Cortex of kidney (tissue), 1 donor: ENCODE measurements around the gene HMG20A.

ENCODE experiments used
- DNase-seq: peaks from one replicate; lab custom pipeline; 2025; lab: John Stamatoyannopoulos, UW

Gene HMG20A

DNA sequence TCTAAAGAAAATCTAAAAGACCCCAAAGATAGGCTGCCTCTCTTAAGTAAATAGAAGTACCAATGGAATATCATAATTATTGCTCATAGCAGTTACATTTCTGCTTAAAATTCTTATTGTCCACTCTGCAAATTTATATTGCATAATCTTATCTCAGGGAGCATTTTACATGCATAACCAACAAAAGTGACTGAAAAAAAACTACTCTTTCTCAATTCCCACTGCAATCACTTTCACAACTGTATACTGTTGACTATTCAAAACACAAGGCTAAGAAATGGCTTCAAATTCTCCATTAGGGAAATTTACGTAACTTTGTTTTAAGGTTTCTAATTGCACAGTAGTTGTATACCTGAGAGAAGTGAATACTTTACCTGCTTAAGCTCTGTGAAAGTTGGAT, 56.3 kb downstream of the HMG20A start:
- DNase-seq: no peak

DNA sequence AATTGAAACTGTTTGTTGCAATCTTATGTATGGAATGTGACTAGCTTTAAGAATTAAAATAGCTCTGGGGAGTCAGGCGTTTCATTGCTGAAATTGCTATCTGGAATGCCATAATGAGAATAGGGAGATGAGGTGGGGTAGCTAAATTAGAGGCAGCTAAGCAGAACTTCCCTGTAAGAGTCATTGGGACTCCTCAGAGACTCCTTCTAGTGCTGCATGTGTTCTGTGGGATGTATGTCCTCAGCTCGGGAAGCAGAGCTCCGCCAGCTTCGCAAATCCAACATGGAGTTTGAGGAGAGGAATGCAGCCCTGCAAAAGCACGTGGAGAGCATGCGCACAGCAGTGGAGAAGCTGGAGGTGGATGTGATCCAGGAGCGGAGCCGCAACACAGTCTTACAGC, 57.4 kb downstream of the HMG20A start:
- DNase-seq: no peak

DNA sequence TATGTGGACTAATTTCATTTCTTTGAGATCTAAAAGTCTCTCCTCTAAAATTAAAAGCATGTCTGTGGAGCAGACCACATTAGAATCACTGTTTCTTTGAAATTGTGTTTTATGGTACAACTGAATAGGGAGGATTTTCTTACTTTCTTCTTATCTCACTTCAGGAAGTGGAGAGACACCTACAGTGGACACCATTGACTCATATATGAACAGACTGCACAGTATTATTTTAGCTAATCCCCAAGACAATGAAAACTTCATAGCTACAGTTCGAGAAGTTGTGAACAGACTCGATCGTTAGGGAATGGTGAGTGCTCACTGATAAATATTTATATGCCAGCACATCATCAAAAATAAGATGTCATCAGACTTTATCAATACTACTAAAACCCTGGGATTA, 58.3 kb downstream of the HMG20A start:
- DNase-seq: no peak

DNA sequence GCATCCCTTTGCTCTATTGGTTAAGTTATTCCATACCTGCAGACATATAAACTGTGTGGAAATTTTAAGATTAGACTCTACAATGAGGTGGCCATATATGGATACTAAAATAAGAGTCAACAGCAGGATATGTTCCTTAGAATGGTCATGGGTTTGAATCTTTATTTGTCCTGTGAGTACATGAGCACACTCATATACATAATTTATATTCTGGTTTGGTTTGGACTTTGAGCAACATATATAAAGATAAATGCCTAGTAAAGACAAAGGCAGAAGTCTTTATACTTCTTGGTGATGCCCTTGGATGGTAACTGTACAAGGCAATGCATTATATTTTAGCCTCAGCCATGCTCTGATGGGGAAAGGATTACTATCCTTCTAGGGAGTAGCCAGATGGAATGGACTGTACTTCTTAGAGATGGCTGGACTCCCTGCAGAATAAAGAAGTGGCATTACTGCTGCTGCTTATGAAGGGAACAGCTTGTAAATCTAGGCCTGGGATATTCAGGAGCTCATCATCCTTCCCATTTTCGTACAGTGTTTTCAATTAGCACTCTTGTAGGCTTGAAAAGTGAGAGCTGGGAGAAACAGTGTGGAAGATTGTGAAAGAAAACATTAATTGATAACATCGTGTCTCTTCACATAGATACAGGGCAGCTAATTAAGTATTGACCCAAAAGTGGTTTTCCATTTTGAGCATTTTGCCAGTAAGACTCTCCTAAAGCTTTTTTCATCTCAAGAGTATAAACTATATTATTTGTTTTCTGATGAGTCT, 60.4 kb downstream of the HMG20A start:
- no peak for DNase-seq

DNA sequence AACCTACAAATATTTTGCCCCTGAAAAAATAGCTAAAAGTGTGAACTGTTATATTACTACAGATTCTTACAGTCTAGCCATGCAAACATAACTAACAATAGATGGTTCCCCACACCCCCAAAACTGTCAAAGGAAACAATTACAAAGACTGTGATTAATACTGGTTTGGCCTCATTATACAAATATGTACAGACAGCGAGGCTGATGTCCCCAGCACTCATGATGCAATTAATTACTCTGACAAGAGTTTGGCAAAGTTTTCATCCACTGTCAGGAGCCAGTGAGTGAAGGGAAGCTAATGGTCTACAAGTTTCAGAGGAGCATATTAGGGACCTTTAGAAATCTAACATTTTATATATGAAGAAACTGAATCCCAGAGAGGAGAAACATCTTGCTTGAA, 61.0 kb downstream of the HMG20A start:
- DNase-seq: no peak

DNA sequence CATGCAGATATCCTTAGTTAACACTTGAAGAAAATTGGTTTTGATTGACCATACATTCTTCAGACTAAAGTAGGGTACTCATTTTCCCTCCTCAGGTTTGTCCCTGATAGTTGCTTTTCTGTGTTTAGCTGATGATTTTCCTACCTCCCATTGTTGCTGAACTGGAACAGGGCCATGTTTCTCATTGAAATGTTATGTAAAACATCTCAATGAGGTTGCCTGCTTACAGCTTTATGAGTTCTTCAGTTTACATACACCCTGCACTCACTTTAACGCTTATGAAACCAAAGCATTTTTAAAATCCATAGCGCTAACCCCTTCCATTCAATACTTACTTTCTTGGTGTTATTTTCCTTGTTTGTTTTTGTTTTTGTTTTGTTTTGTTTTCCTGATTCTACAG, 61.9 kb downstream of the HMG20A start:
- no peak for DNase-seq

DNA sequence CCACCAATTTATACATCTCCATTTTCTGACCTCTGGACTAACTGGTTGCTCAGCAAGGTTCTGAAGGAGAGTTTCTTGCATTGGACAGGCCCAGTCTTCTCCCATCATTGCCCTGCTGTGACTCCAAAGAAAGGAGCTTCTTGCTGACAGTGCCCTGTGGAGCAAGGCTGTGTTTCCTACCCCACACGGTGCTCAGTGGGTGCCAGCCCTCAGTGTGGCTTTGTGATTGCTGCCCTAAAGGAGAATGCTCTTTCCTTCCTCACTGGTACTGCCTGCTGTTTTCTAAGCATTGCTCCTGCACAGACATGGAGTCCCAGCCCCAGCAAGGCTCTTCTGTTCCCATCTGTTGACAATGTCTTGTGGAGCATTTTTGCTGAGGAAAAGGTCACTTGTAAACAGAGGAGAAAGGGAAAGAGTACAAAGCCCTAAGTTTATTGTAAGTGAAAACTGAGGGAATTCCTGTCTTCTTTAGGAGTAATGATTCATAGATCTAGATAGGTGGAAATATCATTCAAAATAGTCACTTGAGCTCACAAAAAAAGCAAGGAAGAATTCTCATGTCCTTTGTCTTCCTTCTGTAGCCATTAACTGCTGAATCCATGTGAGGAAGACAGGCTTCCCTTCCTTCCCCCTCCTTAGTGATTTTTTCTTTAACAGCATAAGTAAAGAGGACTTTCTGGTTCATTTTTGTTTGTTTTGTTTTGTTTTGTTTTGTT, 62.9 kb downstream of the HMG20A start:
- no peak for DNase-seq

DNA sequence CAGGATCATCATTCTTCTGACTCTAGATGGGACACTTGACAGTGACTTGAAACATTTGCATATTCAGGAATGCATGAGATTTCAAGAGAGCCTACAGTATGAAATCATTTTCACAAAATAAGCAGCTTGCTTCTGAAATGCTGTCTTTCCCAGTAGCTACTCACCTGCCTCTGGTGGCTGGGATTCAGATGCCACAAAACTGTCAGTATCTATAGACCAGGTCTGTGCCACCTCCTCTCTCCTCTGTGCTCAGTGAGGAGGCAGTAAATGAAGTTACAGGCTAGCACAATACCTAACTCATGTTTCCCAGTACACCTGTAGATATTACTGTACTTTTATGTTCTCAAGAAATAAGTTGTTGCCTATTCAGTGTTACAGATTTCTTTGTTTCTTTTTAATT, 64.3 kb downstream of the HMG20A start:
- no peak for DNase-seq

DNA sequence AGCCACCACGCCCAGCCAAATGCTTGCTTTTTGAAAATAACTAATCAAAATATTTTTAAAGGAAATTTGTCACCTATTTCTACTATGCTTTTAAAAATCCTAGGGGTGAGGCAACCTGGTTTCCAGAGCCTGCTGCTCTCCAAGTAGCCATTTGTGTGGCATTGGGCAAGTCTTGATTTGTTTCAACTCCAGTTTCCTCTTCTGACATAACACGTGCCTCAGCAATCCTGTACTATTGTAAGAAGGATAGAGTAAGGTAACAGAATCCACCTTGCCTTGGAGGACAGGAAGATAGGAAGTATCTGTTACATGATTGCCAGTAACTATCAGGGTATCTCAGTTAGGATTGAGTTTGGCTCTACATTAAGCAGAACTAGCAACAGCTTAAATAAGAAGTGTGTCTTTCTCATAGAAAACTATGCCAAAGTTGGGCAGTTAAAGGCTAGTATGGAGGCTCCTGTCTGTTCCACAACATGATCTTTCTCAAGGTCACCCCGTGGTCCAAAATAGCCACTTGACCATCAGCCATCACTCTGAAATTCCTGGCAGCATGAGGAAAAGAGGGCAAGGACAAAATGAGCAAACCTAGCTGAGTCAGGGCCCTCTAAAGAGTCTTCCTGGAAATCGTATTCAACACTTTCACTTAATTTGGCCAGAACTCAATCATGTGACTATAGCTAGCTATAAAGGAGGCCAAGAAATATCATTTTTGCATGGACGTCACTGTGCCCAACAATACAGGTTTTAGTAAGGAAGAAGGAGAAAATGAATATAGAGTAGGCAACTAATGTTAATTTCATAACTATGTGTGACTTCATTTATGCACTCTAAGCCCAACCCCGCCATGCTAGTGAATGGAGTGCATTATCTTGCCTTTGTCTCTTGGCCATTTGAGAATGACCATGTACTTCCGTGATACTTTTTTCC, 66.1 kb downstream of the HMG20A start:
- no peak for DNase-seq

DNA sequence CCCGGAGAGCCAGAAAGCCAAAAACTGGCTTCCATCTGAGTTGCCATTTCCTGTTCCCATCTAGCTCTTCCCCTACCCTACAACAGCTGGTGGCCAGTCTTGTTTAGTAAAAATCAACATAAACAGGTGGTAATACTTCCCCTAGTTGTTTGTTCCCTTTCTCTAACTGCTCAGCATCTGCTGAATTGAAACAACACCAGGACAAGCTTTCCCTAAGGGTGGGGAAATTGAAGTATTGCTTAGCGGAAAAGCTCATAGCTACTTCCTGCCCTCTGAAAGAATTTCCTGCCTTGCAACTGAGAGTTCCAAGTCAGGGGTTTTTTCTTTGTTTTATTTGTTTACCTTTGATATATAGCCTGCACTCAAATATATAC, 66.8 kb downstream of the HMG20A start:
- no peak for DNase-seq

DNA sequence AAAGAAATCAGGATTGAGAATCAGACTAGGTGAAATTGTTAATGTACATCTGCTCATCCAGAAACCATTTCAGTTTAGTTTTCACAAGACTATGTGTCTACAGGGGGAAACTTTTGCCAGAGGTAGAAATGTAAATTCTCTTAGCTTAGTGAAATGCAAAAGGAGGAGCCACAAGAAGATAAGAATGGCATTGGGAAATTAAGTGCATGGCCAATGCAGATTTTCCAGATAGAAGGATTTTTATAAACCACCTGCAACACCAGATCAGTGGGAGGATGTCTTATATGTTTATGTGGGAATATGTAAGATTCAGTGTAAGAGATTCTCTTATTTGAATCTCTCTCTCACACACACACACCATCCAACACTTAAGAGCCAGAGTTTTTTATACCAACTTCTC, 67.2 kb downstream of the HMG20A start:
- DNase-seq: no peak

DNA sequence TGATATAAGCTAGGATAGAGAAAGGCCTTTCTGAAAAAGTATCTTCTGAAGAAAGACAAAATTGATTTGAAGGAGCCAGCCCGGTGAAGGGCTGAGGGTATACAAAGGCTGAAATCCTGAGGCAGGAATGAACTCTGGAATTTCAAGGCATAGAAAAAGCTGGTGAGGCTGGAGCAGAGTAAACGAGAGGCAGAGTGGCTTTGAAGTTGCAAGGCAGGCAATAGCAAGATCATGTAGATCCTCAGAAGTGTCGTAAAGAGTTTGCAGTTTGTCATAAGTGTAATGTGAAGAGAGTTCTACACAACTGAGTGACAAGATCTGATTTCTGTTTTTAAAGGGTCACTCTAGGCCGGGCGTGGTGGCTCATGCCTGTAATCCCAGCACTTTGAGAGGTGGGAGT, 69.0 kb downstream of the HMG20A start:
- no peak for DNase-seq

DNA sequence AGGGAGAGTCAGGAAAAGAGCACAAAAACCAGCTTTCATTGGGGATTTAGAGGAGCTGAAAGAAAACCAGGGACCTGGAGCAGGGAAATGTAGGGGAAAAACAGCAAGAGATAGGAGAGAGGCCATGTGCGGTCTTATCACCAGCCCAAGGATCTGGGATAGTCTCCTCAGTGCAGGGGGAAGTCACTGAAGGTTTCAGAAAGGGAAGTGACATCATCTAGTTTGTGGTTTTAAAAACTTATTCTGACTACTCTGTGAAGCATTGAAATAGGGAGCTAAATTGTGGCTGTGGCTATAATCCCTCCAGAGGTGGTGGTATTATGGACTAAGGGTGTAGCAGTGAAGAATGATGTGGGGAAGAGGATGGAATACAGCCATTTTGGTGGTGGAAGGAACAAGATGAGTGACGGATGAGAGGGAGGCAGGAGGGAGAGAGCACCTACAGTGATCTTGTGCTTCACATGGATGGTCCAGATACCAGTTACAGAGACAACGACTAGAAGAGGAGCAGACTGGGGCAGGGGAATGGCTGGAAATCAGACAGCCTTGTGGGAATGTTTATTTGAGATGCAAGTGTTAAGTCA, 72.7 kb downstream of the HMG20A start:
- no peak for DNase-seq

DNA sequence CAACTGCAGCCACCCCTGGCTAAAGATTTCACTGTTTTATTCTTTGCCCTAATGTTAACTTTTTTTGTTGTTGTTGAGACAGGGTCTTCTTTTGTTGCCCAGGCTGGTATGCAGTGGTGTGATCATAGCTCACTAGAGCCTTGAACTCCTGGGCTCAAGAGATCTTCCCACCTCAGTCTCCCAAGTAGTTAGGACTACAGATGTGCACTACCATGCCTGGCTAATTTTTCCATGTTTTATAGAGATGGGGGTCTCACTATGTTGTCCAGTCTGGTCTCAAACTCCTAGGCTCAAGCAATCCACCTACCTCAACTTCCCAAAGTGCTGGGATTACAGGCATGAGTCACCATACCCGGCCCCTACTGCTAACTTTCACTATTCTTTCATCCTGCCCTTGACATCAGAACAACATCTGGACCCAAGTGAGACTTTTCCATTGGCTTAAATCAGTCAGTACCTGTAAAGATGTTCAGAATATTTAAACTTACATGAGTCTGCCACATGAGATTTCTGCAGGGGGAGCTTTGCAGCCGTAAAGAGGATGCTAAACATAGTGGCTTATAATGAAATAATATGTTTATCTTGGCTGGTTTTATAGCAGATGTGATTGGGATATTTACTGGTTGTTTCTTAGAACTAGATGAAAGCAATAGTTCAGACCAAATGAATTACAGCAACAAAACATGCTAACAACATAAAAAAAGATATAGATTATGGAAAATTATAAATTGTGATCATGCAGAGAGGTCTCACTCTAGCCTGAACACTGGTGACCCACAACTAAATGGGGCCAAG, 73.6 kb downstream of the HMG20A start:
- no peak for DNase-seq

DNA sequence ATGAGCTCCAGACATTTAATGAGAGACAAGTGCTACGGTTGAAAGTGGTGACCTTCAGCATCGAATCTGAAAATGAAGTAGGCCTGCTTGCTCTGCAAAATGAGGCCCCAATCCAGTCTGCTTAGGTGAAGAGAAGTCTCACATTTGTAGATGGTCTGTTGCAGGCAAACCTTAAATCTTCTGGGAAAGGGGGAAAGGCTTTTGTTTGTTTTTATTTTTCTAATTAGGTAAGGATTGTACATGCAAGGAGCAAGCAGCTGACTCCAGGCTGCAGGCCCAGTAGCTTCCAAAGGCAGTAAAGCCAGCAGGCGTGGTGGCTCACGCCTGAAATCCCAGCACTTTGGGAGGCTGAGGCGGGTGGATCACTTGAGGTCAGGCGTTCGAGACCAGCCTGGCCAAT, 74.3 kb downstream of the HMG20A start:
- no peak for DNase-seq

DNA sequence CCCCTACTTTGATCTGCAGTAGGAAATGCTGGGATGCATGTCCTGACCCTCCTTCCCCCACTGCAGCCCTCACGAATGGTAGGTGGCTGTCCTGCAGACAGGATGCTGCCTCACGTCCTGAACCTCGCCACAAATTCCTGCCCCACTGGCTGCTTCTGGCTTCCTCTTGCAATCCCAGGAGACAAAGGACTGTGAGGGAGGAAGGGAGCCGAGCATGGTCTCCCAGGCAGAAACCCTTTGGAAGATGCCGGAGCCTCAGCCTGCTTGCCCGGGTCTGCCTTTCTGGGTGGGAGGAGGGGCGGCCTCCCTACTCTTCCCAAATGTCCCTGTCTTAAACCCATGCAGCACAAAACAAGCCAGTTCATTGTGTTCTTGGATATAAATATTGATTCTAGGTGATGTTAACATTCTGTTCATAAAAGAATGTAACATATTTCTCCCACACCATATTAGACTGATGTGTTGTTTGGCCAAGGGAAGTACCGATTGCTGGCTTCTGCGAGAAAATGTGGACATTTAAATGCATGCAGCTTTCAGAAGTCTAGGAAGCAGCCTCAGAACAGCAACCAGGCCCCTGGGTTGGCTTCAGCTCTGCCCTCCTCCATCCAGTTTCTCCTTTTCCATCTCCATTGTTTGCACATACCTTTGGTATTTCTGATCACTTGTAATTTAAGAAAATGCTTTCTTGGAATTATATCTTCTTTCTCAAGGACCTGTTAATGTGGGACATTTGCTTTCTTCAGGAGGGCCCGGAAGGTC, 75.3 kb downstream of the HMG20A start:
- no peak for DNase-seq

DNA sequence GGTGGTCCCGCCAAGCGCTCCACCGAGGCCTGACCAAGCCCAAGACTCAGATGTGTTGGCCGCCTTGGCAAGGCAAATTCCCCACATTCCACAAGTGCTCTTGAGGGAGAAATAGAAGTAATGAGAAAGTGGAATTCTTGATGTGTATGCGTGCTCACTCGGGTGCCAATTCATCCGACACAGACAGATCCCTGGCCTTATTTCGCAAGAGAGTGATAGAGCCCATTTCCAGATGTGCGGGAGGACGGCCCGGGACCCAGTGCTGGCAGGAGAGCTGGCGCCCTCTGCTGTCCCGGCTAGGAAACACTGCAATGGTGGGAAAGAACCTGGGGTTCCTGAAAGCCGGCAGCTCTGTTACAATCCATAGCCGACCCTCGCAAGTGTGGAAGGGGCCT, 76.0 kb downstream of the HMG20A start:
- no peak for DNase-seq

DNA sequence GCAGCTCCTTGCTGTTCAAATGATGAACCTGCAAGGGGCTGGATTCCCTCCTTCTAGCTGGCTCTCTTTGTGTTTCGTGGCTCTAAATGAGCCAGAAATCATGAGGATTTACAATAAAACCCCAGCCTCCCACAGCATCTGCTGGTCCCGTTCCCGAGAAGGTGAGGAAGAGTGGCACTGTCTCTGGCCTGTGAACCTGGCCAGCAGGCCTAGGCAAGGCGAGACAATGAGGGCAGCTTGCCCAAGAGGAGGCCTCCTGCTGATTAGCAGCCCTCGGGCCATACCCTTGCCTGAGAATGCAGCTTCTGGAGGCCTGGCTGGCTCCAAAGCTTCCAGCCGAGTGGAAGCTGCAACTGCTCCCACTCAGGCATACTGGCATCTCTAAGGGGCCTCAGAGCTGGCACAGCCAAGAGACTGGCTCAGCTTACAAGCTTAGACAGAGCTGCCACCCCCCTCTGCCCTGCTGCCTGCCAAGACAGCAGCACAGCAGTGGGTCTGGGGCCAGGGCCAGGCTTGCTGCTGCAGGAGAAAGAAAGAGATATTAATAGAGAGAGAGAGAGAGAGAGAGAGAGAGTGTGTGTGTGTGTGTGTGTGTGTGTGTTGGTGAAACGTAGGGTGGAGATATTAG, 76.5 kb downstream of the HMG20A start:
- no peak for DNase-seq

DNA sequence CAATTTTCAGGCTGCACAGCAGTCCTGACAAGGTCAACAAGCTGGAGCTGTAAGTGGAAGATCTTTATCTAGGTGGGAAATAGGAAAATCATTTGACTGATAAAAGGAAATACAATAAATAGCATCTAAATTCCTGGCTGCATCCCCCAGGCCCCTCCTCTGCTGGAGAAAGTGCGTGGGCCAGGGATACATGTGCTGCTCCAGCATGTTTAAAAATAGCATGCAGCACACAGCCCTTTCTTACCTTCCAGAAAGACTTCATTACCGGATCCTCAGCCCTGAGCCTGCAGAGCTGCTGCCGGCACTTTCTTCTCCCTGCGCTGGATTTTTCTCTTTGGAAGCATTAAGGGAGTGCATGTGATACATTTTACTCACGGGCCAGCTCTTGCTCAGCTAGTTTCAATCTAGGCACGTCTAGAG, 77.3 kb downstream of the HMG20A start:
- DNase-seq: no peak

DNA sequence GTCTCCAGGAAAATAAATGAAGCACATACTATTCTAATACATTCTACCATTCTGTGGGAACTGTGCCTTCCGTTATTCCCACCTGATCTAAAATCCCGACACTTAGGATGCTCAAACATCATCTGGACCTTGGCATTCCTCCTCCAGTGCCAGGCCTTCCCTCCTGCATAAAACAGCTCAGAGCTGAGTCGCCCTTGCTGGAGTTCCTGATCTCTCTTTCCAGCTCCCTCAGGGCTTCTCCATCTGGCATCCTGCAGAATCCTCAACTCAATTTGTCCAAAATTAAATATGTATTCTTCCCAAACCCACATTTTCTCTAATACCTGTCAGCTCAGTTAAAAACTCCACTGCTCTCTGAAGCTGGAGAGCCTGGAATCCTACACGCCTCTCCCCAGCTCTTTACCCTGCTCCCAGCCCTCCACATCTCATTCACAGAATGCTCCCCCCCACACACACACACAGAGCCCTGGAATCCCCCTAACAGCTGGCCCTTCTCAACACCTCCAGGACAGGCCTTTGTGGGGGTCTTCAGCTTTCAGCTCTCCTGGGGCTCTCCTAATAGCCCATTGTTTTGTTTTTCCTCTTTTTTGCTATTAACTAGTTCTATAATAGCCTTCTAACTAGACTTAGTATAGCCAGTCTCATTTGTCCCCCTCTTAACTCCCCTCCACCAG, 78.5 kb downstream of the HMG20A start:
- no peak for DNase-seq
